HG03045 (cell line): Measurements from ENCODE around the gene KANK3.
"Not testable (repeated sequence)": the region's sequence is repeated elsewhere in the genome, so short reads cannot be mapped to it uniquely, and the experiment has no call there.

ENCODE experiments used
- ATAC-seq: cut with Tn5 transposase; IDR thresholded peaks from one replicate; pipeline ENCODE4 v1.9.1; 2021; ENCODE audit warnings: mild to moderate bottlenecking, moderate library complexity; ENCODE audit not compliant: unreplicated experiment

The KANK3 gene

DNA sequence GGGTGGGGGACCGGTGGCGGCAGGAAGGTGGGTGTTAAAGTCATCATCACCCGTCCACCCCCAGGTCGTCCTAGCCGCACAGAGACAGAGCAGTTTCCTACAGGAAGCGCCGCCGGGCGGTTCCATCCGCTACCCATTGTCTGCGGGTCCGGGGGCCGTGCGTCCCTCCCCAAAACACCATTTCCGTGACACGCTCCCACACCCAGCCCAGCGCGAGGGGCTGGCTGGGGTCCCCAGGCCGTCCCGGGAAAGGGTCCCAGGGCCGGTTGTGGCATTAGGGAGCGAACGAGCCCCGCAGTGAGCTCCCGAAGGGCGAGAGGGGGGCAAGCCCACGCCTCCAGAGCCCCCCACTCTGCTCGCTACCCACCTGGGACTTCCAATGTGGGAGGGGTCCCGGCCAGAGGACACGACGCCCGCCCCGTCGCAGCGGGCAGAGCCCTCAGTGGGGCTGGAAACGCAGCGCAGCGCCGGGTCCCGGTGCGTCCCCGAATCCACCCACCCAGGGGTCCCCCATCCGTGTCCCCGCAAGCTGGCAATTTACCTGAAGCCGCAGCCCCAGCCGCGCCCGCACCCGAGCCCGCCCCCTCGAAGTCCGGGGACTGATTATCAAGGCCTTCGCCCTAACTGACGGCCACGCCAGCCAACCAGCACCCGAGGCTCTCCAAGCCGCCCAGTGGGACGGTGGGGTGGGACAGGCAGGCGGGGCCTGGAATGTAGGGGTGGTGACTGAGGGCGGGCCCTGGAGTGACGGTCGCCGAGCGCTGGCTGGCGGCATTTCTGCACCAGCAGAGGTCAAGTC is at the start of gene KANK3:
TSS of gene KANK3 (minus strand) at position 579 of the 799 bp plus-strand sequence. CDS start 5,434 bp downstream, outside the sequence.
- ATAC-seq, result peak; percentile 90

DNA sequence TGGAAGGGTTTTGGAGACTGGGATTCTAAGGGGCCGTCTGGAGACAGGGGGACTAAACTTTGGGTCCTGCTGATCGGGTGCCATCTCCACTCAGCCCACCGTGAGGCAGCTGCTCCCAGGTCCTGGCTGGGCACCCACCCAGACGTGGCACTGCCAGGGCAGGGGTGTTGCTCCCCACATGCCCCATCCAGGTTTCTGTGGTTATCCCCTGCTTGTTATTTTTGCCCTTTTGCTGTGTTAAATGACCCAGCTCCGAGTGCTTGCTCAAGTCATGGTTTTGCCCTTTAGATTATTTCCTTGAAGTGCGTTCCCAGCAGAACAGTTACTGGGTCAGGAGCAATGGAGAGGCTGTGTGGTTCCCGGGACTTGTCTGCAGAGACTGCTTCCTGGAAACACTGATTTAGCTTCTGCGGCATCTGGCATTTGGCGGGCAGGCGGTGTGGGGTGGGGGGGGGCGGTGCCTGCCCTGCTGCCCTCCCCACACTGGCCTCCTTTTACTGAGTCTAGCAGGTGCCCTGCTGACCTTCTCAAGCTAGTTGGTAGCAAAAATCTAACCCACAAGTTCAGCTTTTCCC is 49.0 kb upstream of the KANK3 start:
- no peak for ATAC-seq

DNA sequence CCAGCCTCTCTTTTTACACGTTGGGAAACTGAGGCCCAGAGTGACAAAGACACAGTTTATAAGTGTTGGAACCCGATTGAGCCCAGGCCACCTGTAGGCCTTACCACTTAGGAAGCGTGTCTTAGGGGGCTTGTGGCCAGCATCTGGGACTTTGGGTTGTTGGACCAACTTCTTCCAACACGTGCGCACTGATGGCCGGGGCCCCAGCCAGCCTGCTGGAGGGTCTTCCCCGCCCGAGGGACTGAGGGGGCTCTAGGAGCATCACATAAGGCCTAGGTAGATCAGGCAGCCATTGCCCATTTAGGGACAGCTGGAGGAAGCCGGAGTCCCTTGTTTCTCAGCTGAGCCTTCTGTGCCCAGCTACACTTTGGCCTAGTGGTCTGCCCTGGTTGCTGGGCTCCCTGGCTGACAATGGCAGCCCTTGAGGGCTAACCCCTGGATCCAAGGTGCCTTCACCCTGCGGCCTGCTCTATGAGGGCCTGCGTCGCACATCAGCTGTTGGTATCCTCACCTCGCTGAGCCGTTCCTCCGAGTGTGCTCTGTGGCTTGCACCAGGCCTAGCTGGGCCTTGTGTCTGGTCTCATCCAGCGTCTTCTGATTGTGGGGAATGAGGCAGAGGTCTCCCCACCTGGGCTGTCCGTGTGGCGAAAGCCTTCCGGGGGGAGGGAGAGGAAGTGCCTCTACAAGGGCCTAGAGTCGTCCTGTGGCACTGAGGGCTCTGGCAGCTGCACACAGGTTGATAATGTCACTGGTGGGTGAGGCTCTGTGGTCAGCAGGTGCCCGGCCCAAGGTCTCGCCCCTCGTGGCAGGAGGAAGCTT is 48.3 kb upstream of the KANK3 start:
- no peak for ATAC-seq

DNA sequence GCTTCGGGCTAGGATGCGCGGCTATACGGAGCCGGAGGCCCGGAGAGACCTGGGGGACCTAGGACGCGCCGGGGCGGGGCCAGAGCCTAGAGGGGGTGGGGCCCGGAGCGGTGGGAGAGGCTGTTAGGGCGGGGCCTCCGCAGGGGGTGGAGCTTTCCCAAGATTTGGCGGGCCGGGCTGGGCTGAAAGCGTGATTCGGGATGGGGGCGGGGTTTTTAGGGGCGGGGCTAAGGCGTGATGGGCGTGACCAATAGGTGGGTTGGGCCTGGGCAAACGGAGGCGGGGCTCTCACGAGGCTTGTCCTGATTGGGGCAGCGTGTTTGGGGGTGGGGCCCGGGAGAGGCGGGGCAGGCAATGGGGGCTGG is 47.5 kb upstream of the KANK3 start:
- peak; percentile 34 for ATAC-seq

DNA sequence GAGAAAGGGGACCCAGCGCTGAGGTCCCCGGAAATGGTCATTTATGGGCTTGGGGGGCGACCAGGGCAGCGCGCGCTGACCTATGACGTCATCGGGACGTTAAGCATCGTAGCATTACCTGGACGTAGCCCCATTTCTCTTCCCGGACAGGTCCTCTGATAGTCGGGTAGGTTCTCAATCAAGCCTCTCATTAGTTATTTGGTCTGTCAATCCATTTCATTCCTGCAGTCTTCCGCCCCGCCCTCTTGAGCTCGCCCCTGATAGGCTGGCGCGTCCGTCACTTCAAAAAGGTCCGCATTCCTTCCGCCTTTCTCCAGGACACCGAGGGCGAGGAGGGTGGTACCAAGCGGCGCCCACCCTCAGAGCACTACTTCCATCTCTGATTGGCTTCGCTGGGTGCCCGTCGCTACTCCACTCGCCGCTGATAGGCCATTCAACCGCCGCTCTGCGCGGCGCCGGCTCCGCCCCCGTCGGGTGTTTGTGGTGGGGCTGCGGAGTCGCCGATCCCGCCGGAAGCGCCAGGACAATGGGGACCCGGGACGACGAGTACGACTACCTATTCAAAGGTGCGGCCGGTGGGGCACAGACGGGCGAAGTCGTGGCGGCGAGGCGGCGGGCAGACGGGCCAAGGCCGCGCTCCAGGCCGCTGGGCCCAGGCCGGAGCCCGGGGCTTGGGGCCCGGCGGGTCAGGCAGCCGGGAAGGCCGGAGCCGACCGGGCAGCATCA is 47.0 kb upstream of the KANK3 start, which contains the start of gene RAB11B:
TSS of gene RAB11B (plus strand) at position 470 of the 726 bp plus-strand sequence. CDS start at position 527, 57 bp downstream.
- peak; percentile 92 for ATAC-seq

DNA sequence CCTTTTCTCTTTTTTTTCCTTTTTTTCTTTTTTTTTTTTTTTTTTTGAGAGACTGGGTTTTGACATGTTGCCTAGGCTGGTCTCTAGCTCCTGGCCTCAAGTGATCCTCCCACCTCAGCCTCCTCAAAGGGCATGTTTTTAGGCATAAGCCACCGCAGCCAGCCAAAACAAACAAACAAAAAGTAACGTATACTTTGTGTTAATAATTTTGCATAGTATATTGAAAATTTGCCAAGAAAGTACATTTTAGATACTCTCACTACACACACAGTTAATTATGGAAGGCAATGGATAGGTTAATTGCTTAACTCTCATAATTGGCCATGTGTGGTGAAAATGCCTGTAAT is 45.5 kb upstream of the KANK3 start:
- ATAC-seq, result no peak

DNA sequence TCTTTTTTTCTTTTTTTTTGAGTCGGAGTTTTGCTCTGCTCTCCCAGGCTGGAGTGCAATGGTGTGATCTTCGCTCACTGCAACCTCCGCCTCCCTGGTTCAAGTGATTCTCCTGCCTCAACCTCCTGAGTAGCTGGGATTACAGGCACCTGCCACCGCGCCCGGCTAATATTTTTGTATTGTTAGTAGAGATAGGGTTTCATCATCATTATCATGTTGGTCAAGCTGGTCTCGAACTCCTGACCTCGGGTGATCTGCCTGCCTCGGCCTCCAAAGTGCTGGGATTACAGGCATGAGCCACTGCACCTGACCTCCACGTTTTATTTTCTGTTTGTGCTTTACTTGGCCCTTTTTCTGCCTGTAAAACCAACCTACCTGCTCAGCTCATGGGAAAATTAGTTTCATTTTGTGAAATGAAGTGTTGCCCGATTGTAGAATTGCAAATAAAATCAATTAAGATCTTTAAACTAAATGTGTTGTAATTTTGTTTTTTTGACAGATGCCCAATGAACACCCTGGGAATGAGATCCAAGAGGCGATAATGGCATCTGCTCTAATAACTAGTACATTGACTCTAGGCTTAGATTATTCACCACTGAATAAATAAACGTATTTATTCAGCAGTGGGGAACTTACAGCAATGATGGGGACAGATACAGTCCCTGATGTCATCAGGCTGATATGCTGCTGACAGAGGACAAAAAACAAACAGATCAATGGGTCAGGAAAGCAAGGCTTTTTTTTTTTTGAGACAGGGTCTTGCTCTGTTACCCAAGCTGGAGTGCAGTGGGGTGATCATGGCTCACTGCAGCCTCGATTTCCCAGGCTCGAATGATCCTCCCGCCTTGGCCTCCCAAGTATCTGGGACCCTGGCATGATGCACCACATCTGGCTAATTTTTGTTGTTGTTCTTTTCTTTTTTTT is 44.9 kb upstream of the KANK3 start:
- no peak for ATAC-seq

DNA sequence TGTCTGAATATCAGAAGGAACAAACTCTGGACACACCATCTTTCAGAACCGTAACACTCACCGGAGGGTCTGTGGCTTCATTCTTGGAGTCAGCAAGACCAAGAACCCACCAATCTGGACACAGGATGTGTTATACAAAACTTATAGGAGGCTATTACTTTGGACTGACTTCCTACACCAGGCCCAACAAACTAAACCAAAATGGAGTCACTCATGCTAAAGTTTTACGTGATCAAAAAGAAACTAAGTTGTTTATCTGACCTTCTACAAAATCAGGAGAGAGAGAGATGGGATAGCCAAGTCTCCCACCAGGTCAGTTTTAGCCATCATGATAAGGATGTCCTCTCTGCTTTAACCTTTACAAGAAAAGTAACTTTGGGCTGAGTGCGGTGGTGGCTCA is 43.9 kb upstream of the KANK3 start:
- no peak for ATAC-seq

DNA sequence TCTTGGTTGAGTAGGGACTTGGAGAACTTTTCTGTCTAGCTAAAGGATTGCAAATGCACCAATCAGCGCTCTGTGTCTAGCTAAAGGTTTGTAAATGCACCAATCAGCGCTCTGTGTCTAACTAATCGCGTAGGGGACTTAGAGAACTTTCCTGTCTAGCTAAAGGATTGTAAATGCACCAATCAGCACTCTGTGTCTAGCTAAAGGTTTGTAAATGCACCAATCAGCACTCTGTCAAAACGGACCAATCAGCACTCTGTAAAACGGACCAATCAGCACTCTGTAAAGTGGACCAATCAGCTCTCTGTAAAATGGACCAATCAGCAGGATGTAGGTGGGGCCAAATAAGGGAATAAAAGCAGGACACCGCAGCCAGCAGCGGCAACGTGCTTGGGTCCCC is 43.4 kb upstream of the KANK3 start:
- ATAC-seq, result not testable (repeated sequence)

DNA sequence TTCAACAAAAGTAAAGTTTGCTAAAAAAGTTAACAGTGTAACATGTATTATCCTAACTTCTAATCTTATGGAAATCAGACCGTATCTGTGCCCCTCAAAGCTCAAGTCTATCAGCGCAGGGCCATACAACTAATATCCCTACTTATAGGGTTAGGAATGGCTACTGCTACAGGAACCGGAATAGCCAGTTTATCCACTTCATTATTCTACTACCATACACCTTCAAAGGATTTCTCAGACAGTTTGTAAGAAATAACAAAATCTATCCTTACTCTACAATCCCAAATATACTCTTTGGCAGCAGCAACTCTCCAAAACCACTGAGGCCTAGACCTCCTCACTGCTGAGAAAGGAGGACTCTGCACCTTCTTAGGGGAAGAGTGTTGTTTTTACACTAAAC is 42.5 kb upstream of the KANK3 start:
- not testable (repeated sequence) for ATAC-seq

DNA sequence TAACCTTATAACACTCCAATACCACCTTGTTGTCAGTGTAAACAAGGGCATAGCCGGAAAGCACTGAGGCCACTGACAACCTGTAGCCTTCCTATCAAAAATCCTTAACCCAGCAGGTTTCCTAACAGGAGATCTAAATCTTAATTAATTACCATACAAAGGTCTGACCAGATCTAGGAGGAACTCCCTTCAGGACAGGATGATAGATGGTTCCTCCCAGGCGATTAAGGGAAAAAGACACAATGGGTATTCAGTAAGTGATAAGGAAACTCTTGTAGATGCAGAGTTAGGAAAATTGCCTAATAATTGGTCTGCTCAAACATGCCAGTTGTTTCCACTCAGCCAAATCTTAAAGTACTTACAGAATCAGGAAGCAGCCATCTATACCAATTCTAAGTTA is 42.0 kb upstream of the KANK3 start:
- not testable (repeated sequence) for ATAC-seq

DNA sequence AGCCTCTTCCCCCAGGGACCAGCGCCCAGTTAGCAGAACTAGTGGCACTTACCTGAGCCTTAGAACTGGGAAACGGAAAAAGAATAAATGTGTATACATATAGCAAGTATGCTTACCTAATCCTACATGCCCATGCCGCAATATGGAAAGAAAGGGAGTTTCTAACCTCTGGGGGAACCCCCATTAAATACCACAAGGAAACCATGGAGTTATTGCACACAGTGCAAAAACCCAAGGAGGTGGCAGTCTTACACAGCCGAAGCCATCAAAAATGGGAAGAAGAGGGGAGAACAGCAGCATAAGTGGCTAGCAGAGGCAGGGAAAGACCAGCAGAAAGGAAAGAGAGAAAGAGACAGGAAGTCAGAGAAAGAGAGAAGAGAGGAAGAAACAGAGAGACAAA is 41.5 kb upstream of the KANK3 start:
- ATAC-seq, result not testable (repeated sequence)

DNA sequence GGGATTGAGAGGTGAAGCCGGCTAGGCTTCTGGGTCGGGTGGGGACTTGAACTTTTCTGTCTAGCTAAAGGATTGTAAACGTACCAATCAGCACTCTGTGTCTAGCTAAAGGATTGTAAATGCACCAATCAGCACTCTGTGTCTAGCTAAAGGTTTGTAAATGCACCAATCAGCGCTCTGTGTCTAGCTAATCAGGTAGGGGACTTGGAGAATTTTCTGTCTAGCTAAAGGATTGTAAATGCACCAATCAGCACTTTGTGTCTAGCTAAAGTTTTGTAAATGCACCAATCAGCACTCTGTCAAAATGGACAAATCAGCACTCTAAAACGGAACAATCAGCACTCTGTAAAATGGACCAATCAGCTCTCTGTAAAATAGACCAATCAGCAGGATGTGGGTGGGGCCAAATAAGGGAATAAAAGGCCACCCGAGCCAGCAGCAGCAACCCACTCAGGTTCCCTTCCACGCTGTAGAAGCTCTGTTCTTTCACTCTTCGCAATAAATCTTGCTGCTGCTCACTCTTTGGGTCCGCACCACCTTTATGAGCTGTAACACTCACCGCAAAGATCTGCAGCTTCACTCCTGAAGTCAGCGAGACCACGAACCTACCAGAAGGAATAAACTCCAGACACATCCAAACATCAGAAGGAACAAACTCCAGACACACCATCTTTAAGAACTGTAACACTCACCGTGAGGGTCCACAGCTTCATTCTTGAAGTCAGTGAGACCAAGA is 36.3 kb upstream of the KANK3 start:
- not testable (repeated sequence) for ATAC-seq

DNA sequence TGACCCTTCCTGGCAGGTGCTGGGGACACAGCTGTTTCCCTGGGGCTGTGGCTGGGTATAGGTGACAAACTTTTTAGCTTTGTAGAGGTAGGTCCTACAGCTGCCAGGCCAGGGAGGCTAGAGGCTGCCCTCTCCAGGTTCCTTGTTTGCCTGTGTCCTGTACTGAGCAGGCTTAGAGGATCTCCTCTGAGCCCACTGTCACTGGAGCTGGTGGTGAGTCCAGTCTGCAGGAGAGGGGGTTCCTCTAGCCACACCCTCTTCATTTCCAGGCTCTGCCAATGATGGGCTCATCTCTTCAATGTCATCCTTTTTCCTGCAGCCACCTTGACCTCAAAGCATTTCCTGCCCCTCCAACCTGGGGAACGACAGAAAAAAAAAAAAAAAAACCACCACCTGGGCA is 34.5 kb upstream of the KANK3 start:
- no peak for ATAC-seq

DNA sequence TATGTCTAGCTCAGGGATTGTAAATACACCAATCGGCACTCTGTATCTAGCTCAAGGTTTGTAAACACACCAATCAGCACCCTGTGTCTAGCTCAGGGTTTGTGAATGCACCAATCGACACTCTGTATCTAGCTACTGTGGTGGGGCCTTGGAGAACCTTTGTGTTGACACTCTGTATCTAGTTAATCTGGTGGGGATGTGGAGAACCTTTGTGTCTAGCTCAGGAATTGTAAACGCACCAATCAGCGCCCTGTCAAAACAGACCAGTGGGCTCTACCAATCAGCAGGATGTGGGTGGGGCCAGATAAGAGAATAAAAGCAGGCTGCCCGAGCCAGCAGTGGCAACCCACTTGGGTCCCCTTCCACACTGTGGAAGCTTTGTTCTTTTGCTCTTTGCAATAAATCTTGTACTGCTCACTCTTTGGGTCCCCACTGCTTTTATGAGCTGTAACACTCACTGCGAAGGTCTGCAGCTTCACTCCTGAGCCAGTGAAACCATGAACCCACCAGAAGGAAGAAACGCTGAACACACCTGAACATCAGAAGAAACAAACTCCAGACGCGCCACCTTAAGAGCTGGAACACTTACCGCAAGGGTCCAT is 33.4 kb upstream of the KANK3 start:
- not testable (repeated sequence) for ATAC-seq

DNA sequence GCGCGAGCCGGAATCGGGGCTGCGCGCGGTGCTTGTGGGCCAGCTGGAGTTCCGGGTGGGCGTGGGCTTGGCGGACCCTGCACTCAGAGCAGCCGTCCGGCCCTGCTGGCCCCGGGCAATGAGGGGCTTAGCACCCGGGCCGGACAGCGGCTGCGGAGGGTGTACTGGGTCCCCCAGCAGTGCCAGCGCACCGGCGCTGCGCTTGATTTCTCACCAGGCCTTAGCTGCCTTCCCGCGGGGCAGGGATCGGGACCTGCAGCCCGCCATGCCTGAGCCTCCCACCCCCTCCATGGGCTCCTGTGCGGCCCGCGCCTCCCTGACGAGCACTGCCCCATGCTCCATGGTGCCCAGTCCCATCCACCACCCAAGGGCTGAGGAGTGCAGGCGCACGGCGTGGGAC is 32.7 kb upstream of the KANK3 start:
- ATAC-seq, result not testable (repeated sequence)

DNA sequence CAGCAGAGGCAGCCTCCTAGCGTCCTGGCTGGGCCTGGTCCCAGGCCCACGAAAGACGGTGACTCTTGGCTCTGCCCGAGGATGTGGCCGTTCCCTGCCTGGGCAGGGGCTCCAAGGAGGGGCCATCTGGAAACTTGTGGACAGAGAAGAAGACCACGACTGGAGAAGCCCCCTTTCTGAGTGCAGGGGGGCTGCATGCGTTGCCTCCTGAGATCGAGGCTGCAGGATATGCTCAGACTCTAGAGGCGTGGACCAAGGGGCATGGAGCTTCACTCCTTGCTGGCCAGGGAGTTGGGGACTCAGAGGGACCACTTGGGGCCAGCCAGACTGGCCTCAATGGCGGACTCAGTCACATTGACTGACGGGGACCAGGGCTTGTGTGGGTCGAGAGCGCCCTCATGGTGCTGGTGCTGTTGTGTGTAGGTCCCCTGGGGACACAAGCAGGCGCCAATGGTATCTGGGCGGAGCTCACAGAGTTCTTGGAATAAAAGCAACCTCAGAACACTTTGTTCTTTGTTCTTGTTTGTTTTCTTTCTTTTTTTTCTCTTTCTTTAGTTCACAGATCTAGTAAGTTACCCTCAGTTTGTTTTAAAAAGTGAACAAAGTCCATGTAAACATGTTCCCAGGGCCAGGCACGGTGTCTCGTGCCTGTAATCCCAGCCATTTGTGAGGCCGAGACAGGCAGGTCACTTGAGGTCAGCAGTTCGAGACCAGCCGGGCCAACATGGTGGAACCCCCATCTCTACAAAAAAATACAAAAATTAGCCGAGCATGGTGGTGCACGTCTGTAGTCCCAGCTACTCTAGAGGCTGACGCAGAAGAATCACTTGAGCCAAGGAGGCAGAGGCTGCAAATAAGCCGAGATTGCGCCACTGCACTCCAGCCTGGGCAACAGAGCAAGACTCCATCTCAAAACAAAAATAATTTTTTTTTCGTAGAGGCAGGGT is 31.1 kb upstream of the KANK3 start:
- ATAC-seq, result no peak
